Measurements from ENCODE around the gene MRPS6.

The MRPS6 gene

GRCh38 chr21:34042735-34043134 is 30.6 kb upstream of the MRPS6 start:
- TF ChIP-seq SIN3A (IDR thresholded peaks at IDR 0.05; ENCODE audit: borderline replicate concordance, insufficient read depth, low read length) (no peak), REST (IDR thresholded peaks at IDR 0.05; ENCODE audit: insufficient read depth in 1 of 2, low read depth in 2 of 2, low read length in 2 of 2) (no peak), TAF1 (IDR thresholded peaks at IDR 0.05; ENCODE audit: borderline replicate concordance, insufficient read depth, low read length) (no peak), POLR2AphosphoS5 (IDR thresholded peaks at IDR 0.05; ENCODE audit: low read depth, low read length) (no peak), FOXP2 (optimal IDR thresholded peaks at IDR 0.05; ENCODE audit: borderline replicate concordance, extremely low read depth, extremely low read length, insufficient read depth) (no peak)

GRCh38 chr21:34043333-34043732 is 30.0 kb upstream of the MRPS6 start:
- TF ChIP-seq POLR2AphosphoS5 (IDR thresholded peaks at IDR 0.05; ENCODE audit: low read depth, low read length), result no peak
- no peak for TF ChIP-seq REST (IDR thresholded peaks at IDR 0.05; ENCODE audit: insufficient read depth in 1 of 2, low read depth in 2 of 2, low read length in 2 of 2)
- TF ChIP-seq FOXP2 (optimal IDR thresholded peaks at IDR 0.05; ENCODE audit: borderline replicate concordance, extremely low read depth, extremely low read length, insufficient read depth), result no peak
- no peak for TF ChIP-seq TAF1 (IDR thresholded peaks at IDR 0.05; ENCODE audit: borderline replicate concordance, insufficient read depth, low read length)
- no peak for TF ChIP-seq SIN3A (IDR thresholded peaks at IDR 0.05; ENCODE audit: borderline replicate concordance, insufficient read depth, low read length)

GRCh38 chr21:34046917-34047316 is 26.5 kb upstream of the MRPS6 start:
- TF ChIP-seq POLR2AphosphoS5 (IDR thresholded peaks at IDR 0.05; ENCODE audit: low read depth, low read length) (no peak), FOXP2 (optimal IDR thresholded peaks at IDR 0.05; ENCODE audit: borderline replicate concordance, extremely low read depth, extremely low read length, insufficient read depth) (no peak), REST (IDR thresholded peaks at IDR 0.05; ENCODE audit: insufficient read depth in 1 of 2, low read depth in 2 of 2, low read length in 2 of 2) (no peak), TAF1 (IDR thresholded peaks at IDR 0.05; ENCODE audit: borderline replicate concordance, insufficient read depth, low read length) (no peak), SIN3A (IDR thresholded peaks at IDR 0.05; ENCODE audit: borderline replicate concordance, insufficient read depth, low read length) (no peak)

GRCh38 chr21:34047835-34048234 is 25.5 kb upstream of the MRPS6 start:
- TF ChIP-seq REST (IDR thresholded peaks at IDR 0.05; ENCODE audit: insufficient read depth in 1 of 2, low read depth in 2 of 2, low read length in 2 of 2) (no peak), SIN3A (IDR thresholded peaks at IDR 0.05; ENCODE audit: borderline replicate concordance, insufficient read depth, low read length) (no peak), FOXP2 (optimal IDR thresholded peaks at IDR 0.05; ENCODE audit: borderline replicate concordance, extremely low read depth, extremely low read length, insufficient read depth) (no peak), TAF1 (IDR thresholded peaks at IDR 0.05; ENCODE audit: borderline replicate concordance, insufficient read depth, low read length) (no peak), POLR2AphosphoS5 (IDR thresholded peaks at IDR 0.05; ENCODE audit: low read depth, low read length) (no peak)

GRCh38 chr21:34052171-34052570 is 21.2 kb upstream of the MRPS6 start:
- TF ChIP-seq FOXP2 (optimal IDR thresholded peaks at IDR 0.05; ENCODE audit: borderline replicate concordance, extremely low read depth, extremely low read length, insufficient read depth) (no peak), POLR2AphosphoS5 (IDR thresholded peaks at IDR 0.05; ENCODE audit: low read depth, low read length) (no peak), TAF1 (IDR thresholded peaks at IDR 0.05; ENCODE audit: borderline replicate concordance, insufficient read depth, low read length) (no peak), REST (IDR thresholded peaks at IDR 0.05; ENCODE audit: insufficient read depth in 1 of 2, low read depth in 2 of 2, low read length in 2 of 2) (no peak), SIN3A (IDR thresholded peaks at IDR 0.05; ENCODE audit: borderline replicate concordance, insufficient read depth, low read length) (no peak)

Data from PFSK-1 (cell line).